Hematopoietic multipotent progenitor cell (in vitro differentiated cells): Measurements from ENCODE around the gene DMAC1. TPM values are rescaled to one million over a fixed set of nuclear protein-coding genes. Genes with fewer than 3 reads are reported as not detected.

ENCODE experiments used
- DNase-seq, 3 donors: peaks; one replicate each; pipeline ENCODE4 v3.0.0-alpha.2; 2011 to 2015; ENCODE audit warnings: low read depth in 2 of 3, low spot score in 2 of 3
- total RNA-seq: library from RNA; depleted of rRNA; stranded (reverse); fragments of >200 nt; gene quantifications from one replicate; pipeline ENCODE4 v1.2.3, GENCODE V29; 2012

The DMAC1 gene
- total RNA-seq: 8.1 TPM

- DNase-seq: peak; percentile 50 to 81 (median 78)
Measured at GRCh38 chr9:7799234-7799943, at the start of gene DMAC1. Gene DMAC1, minus strand, starts transcription at chr9:7799778. Its CDS starts 44 bp downstream, at chr9:7799734.

- DNase-seq: no peak
Measured at GRCh38 chr9:7849362-7849761, 49.8 kb upstream of the DMAC1 start.

DNA sequence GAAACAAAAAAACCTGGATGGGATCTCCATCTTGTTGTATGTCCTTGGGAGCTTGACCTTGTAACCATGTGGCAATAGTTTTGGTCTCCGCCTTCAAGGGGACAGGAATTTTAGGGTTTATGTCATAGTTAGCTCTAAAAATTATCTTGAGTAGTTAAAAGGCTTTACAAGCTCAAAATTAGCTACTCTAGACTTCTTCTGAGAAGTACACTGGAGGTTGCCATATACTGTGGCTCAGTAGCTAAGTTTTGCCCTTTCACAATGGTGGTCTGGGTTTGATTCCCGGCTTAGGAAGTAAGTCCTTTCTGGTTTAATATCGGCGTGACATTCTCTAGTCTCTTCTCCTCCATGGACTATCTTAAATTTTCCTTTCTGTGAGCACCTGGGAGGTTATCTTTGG is 48.9 kb upstream of the DMAC1 start:
- no peak for DNase-seq

DNA sequence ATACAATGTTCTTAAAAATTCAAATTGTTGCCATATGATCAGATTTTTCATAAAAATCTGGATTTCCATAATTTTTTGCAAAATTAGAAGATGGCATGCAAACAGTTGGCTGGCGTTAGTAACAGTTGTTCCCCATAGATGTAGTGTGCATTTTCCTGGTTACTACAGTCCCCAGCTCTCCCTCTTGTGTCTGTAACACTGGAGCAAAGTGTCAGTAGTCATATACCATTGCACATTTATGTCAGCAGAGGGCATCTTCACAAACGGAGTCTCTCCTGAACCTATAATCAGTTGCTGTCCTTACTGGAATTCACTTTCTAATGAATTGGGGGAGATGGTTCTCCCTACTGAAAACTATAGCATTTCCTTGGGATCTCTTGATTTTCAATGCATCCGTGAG is 44.7 kb upstream of the DMAC1 start:
- DNase-seq: peak in 2 of 3 donors; percentile 22 to 58

- DNase-seq: no peak
Measured at GRCh38 chr9:7841831-7842230, 42.3 kb upstream of the DMAC1 start.

DNA sequence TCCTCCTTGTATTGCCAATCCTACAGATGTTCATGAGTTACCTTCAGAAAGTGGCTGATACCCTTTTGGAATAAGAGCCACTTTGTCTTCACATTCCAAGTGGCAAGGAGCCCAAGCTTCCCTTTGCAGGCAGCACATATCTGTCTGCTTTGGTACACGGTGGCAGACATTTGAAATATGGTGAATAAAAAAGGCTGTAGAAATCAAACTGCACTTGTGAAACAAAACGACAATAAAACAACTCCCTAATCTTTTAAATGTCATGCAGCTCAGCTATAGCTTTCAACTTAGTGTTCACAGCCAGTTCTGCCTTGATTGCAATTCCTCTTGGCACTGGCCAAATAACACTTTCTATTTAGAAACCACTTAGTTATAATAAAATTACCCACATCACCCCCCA is 35.0 kb upstream of the DMAC1 start:
- no peak for DNase-seq

GRCh38 chr9:7828334-7828733 is 28.8 kb upstream of the DMAC1 start:
- DNase-seq: no peak

- no peak for DNase-seq
Measured at GRCh38 chr9:7827792-7828191, 28.2 kb upstream of the DMAC1 start.

- no peak for DNase-seq
Measured at GRCh38 chr9:7827056-7827455, 27.5 kb upstream of the DMAC1 start.

DNA sequence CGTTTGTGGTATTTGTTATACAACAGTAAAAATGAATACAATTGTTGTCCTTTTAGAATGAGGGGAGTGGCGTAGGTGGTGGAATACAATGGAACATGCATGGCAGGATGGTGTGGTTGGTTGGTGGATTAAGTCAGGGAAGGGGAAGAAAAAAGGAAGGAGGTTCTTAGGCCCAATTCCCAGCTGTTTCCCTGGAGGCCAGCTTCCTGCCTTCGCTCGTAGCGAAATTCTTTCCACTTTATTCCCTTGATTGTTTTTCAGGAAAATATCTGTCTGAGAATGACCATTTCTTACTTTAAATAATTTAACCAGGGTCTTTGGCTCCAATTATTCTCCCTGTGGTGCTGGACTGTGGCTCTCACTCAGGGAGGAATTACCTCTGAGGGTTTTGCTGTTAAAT is 24.1 kb upstream of the DMAC1 start:
- DNase-seq: no peak

- no peak for DNase-seq
Measured at GRCh38 chr9:7819984-7820383, 20.4 kb upstream of the DMAC1 start.

GRCh38 chr9:7816021-7816420 is 16.4 kb upstream of the DMAC1 start:
- DNase-seq: no peak

DNA sequence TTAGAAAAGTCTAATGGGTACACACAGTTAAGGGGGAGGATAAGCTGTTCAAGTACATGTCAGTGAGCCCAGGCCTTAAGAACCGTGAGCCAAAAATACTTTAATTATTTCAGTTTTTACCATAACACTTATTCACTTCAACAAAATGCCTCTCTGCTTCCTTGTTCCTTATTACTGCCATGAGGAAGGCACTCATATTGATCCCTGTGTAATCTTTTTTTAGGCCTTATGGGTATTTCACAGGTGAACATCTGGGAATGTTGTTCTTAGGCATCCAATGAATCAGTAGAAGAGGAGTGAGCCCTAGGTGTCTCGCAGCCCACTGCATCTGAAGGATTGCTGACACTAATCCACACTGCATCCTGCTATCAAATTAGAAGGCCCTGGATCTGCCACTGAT is 13.5 kb upstream of the DMAC1 start:
- DNase-seq: no peak

DNA sequence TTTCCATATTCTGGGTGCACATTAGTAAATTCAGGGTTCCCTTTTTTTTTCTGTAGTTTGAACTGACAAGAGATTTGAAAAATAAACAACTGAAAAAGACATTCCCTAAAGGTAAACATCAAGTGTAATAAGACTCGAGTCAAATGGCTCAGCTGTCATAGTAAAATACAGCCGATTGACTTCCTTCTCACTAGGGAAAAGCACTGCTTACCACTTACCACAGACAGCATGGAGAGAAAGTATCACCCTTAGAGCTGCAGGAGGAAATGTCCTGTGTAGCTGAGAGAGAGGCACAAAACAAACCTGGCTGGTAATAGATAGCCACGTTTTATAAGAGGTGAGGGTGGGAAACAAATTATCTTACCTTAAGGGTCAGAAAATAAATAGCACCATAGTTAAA is 12.1 kb upstream of the DMAC1 start:
- DNase-seq: no peak

GRCh38 chr9:7802666-7803065 is 3.1 kb upstream of the DMAC1 start:
- no peak for DNase-seq

DNA sequence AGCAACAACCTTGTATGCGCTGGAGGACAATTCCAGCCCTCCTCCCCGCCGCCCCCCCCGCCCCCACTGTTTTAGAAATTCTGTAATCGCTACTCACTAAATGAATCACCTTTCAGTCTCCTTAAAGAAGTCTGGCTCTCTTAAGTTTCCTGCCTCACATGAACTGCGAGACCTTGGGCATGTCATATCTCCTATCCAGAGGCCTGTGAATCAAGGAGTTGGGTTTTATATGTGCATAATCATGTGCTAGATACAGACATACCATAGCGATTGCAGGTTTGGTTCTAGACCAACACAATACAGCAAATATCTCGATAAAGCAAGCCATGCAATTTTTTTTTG is 337 bp upstream of the DMAC1 start:
- DNase-seq: no peak

- DNase-seq: no peak
Measured at GRCh38 chr9:7794196-7794595, 5.4 kb downstream of the DMAC1 start.

DNA sequence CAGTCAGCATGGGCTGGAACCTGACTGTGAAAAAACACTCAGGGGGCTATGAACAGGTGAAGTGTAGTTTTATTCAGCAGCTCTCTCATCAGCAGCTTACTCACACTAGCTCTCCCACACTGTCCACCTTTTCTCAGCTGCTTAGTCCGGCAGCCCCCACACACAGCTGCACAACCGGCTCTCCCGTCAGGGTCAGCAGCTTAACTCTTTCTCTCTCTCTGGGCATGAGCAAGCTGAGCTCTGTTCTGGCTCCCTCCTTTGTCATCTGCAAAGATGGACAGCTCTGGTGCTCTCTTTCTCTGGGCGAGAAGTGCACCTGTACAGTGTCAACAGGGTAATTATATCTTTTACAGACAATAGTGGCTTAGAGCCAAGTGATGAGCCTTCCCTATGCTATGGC is 8.2 kb downstream of the DMAC1 start:
- DNase-seq: no peak

GRCh38 chr9:7790819-7791182 is 8.8 kb downstream of the DMAC1 start:
- no peak for DNase-seq

DNA sequence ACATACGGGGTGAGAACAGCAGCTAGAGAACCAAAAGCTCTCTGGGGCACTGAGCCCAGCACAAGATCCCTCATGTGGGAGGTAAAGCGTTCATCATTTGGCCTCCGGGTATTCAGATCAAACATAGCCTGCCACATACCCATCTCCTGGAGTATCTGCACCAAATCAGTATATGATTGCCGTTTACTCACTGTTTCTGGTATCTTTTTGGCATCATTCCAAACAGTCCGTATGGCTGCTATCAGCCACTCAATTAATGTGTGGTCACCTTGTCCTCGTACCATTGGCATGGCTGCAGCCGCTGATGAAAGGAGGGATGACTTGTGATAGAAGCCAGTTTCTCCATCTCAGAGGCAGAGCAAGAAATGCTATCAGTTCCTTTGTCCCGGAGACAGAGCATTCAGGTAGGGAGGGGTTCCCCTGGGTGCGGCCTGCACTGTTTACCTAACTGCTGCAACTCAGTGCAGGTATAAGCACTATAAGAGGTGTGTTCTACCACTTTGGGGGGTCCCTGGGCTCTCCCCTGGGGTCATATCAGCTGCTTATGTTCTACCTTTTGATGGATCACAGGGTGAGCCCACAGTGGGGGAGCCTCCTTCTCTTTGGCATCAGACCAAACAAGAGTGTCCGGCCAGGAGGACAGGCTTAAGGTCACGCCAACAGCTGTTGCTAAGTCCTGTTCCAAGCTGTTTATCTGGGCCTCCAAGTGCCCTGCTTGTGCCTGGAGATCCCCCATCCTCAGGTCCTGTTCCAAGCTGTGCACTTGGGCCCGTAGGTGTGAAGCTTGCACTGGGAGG is 9.4 kb downstream of the DMAC1 start:
- DNase-seq: no peak

GRCh38 chr9:7788772-7789171 is 10.8 kb downstream of the DMAC1 start:
- no peak for DNase-seq

DNA sequence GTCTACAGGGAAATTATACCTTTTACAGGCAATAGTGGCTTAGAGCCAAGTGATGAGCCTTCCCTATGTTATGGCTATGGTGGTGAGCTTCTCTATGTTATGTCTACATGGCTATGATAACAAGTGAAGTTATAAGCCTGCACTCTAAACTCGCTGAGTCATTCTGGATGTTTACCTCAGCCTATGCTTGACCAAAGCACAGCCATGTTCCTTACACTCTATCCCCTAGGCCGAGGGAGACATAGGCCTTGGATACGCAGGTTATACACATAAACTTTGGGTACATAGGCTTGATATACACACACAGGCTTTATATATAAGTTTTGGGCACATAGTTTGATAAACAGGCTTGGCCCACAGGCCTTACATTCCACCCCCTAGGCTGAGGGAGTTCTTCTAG is 13.8 kb downstream of the DMAC1 start:
- DNase-seq: no peak

DNA sequence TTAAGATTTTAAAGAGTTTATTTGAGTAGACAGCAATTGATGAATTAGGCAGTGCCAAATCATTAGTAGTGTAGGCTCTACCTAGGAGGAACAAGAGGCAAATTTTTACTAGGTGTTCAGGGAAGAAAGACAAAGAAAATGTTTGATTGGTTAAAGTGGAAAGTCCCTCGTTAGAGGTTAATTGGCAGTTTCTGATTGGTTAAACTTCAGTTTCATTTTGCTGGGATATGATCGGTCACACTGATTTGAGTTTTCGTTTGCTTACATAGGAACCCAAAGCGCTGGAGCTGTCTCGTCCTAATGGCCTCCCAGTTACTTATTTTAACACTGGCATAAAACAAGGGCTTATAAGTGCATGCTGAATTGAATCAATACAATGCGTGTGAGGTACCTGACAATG is 15.1 kb downstream of the DMAC1 start:
- no peak for DNase-seq
